Measurements from ENCODE around the gene ZNF32. TPM values are rescaled to one million over a fixed set of nuclear protein-coding genes. Genes with fewer than 3 reads are reported as not detected.
"Not testable (repeated sequence)": the region's sequence is repeated elsewhere in the genome, so short reads cannot be mapped to it uniquely, and the experiment has no call there.

ZNF32 gene
- total RNA-seq, 1 experiment from 2014 or later: 12.0 TPM

GRCh38 chr10:43627942-43628341 is 20.7 kb downstream of the ZNF32 start:
- no peaks in the 10 kb centered on the region for H3K36me3 ChIP-seq
- no peak overlapping the region for H3K27ac ChIP-seq
- no peaks in the 10 kb centered on the region for H3K4me1 ChIP-seq
- H3K4me3 ChIP-seq: no peak overlapping the region
- H3K9me3 ChIP-seq (replicated peaks): no peaks in the 10 kb centered on the region
- H3K27me3 ChIP-seq: no peaks in the 10 kb centered on the region
- DNase-seq: no peak

GRCh38 chr10:43623351-43623750 is 25.3 kb downstream of the ZNF32 start:
- no peaks in the 10 kb centered on the region for H3K9me3 ChIP-seq (replicated peaks)
- H3K27me3 ChIP-seq: no peaks in the 10 kb centered on the region
- H3K36me3 ChIP-seq: no peaks in the 10 kb centered on the region
- DNase-seq: peak in 1 of 2 experiments; percentile 26
- H3K4me1 ChIP-seq: no peaks in the 10 kb centered on the region
- peak overlapping the region; percentile 36 for H3K4me3 ChIP-seq
- H3K27ac ChIP-seq: no peak overlapping the region

GRCh38 chr10:43622038-43622437 is 26.6 kb downstream of the ZNF32 start:
- Histone ChIP-seq H3K4me3 (no peak overlapping the region), H3K27ac (no peak overlapping the region), H3K4me1 (no peaks in the 10 kb centered on the region), H3K36me3 (no peaks in the 10 kb centered on the region), H3K27me3 (no peaks in the 10 kb centered on the region), H3K9me3 (replicated peaks) (no peaks in the 10 kb centered on the region)
- DNase-seq: no peak

- Histone ChIP-seq H3K27ac (no peak overlapping the region), H3K4me3 (no peak overlapping the region), H3K36me3 (no peaks in the 10 kb centered on the region), H3K4me1 (no peaks in the 10 kb centered on the region), H3K27me3 (no peaks in the 10 kb centered on the region), H3K9me3 (replicated peaks) (no peaks in the 10 kb centered on the region)
- DNase-seq: no peak
Measured at GRCh38 chr10:43619368-43619767, 29.3 kb downstream of the ZNF32 start.

GRCh38 chr10:43616697-43617370 is 31.8 kb downstream of the ZNF32 start:
- no peak for DNase-seq
- Histone ChIP-seq H3K9me3 (replicated peaks) (no peaks in the 10 kb centered on the region), H3K4me1 (no peaks in the 10 kb centered on the region), H3K27ac (no peak overlapping the region), H3K27me3 (no peaks in the 10 kb centered on the region), H3K36me3 (no peaks in the 10 kb centered on the region), H3K4me3 (no peak overlapping the region)

- Histone ChIP-seq H3K4me1 (no peaks in the 10 kb centered on the region), H3K9me3 (replicated peaks) (no peaks in the 10 kb centered on the region), H3K4me3 (no peak overlapping the region), H3K27ac (no peak overlapping the region), H3K27me3 (no peaks in the 10 kb centered on the region), H3K36me3 (no peaks in the 10 kb centered on the region)
- no peak for DNase-seq
Measured at GRCh38 chr10:43610636-43611035, 38.0 kb downstream of the ZNF32 start.

- Histone ChIP-seq H3K27me3 (no peaks in the 10 kb centered on the region), H3K9me3 (replicated peaks) (no peaks in the 10 kb centered on the region), H3K27ac (no peak overlapping the region), H3K4me1 (no peaks in the 10 kb centered on the region), H3K36me3 (no peaks in the 10 kb centered on the region), H3K4me3 (peak overlapping the region; percentile 68; the same call in 1 of the 2 replicates)
- no peak for DNase-seq
Measured at GRCh38 chr10:43607199-43607573, 41.5 kb downstream of the ZNF32 start.

GRCh38 chr10:43606323-43607198 is 42.1 kb downstream of the ZNF32 start, which contains the start of gene ZNF485:
TSS of gene ZNF485 (plus strand) at chr10:43606438. CDS start at chr10:43607051, 613 bp downstream.
- Histone ChIP-seq H3K36me3 (no peaks in the 10 kb centered on the region), H3K27ac (no peak within 1 kb of the TSS; the same call in 1 of the 2 replicates), H3K27me3 (no peaks in the 10 kb centered on the region), H3K4me3 (peak within 1 kb of the TSS; percentile 68), H3K9me3 (replicated peaks) (no peaks in the 10 kb centered on the region), H3K4me1 (no peaks in the 10 kb centered on the region)
- peak; percentile 58 for DNase-seq

- DNase-seq: no peak
- no peaks in the 10 kb centered on the region for H3K36me3 ChIP-seq
- H3K4me3 ChIP-seq: peak overlapping the region; percentile 68
- no peaks in the 10 kb centered on the region for H3K9me3 ChIP-seq (replicated peaks)
- no peaks in the 10 kb centered on the region for H3K4me1 ChIP-seq
- no peaks in the 10 kb centered on the region for H3K27me3 ChIP-seq
- H3K27ac ChIP-seq: no peak overlapping the region
Measured at GRCh38 chr10:43605850-43606322, 42.8 kb downstream of the ZNF32 start.

- H3K4me1 ChIP-seq; H3K27ac ChIP-seq; H3K4me3 ChIP-seq; DNase-seq; H3K9me3 ChIP-seq (replicated peaks); H3K27me3 ChIP-seq; H3K36me3 ChIP-seq: not testable (repeated sequence)
Measured at GRCh38 chr10:43601576-43601975, 47.1 kb downstream of the ZNF32 start.

- no peaks in the 10 kb centered on the region for H3K27me3 ChIP-seq
- H3K36me3 ChIP-seq: no peaks in the 10 kb centered on the region
- H3K9me3 ChIP-seq (replicated peaks): no peaks in the 10 kb centered on the region
Measured at GRCh38 chr10:43599333-43599732, 49.3 kb downstream of the ZNF32 start.

GRCh38 chr10:43598446-43598845 is 50.2 kb downstream of the ZNF32 start:
- no peak overlapping the region for H3K27ac ChIP-seq
- no peak for DNase-seq
- H3K9me3 ChIP-seq (replicated peaks): no peaks in the 10 kb centered on the region

More at GRCh38 chr10:43599333-43599732, 49.3 kb downstream of the ZNF32 start:
- H3K4me1 ChIP-seq: no peaks in the 10 kb centered on the region
- DNase-seq: no peak
- no peak overlapping the region for H3K4me3 ChIP-seq
- no peak overlapping the region for H3K27ac ChIP-seq

GRCh38 chr10:43596546-43596945 is 52.1 kb downstream of the ZNF32 start:
- DNase-seq: no peak
- H3K4me1 ChIP-seq: no peaks in the 10 kb centered on the region
- no peaks in the 10 kb centered on the region for H3K36me3 ChIP-seq
- H3K27ac ChIP-seq: no peak overlapping the region
- H3K27me3 ChIP-seq: no peaks in the 10 kb centered on the region
- no peak overlapping the region for H3K4me3 ChIP-seq
- no peaks in the 10 kb centered on the region for H3K9me3 ChIP-seq (replicated peaks)

More at GRCh38 chr10:43598446-43598845, 50.2 kb downstream of the ZNF32 start:
- no peaks in the 10 kb centered on the region for H3K4me1 ChIP-seq
- H3K36me3 ChIP-seq: no peaks in the 10 kb centered on the region
- no peak overlapping the region for H3K4me3 ChIP-seq
- no peaks in the 10 kb centered on the region for H3K27me3 ChIP-seq

GRCh38 chr10:43595739-43596298 is 52.9 kb downstream of the ZNF32 start:
- Histone ChIP-seq H3K4me3 (no peak overlapping the region), H3K4me1 (no peaks in the 10 kb centered on the region), H3K36me3 (no peaks in the 10 kb centered on the region), H3K27me3 (no peaks in the 10 kb centered on the region), H3K27ac (no peak overlapping the region), H3K9me3 (replicated peaks) (no peaks in the 10 kb centered on the region)
- DNase-seq: no peak

Measured in SJCRH30 (cell line).